Subcutaneous abdominal adipose tissue (tissue), 5 donors: ENCODE measurements around the gene STAG1.
"Not testable (repeated sequence)": the region's sequence is repeated elsewhere in the genome, so short reads cannot be mapped to it uniquely, and the experiment has no call there.

ENCODE experiments used
- H3K27ac ChIP-seq: one replicate; pipeline ENCODE4 v1.7.0; 2013; ENCODE audit warnings: low read depth, mild to moderate bottlenecking, inconsistent platforms, low read length, moderate library complexity
- H3K27me3 ChIP-seq, 5 donors: one replicate each; pipeline ENCODE4 v1.7.0; 2013; ENCODE audit warnings: low read length in 5 of 5, inconsistent platforms in 1 of 5; ENCODE audit not compliant: control insufficient read depth in 5 of 5, insufficient read depth in 4 of 5
- H3K36me3 ChIP-seq, 5 donors: one replicate each; pipeline ENCODE4 v1.7.0; 2013; ENCODE audit warnings: low read length in 5 of 5; ENCODE audit not compliant: control insufficient read depth in 5 of 5, insufficient read depth in 5 of 5
- H3K4me1 ChIP-seq, 5 donors: one replicate each; pipeline ENCODE4 v1.7.0; 2013; ENCODE audit warnings: low read length in 5 of 5, mild to moderate bottlenecking in 3 of 5, moderate library complexity in 1 of 5; ENCODE audit not compliant: control insufficient read depth in 5 of 5, insufficient read depth in 5 of 5
- H3K4me3 ChIP-seq, 5 donors: one replicate each; pipeline ENCODE4 v1.7.0; 2013; ENCODE audit warnings: low read length in 5 of 5, low read depth in 1 of 5
- H3K9ac ChIP-seq, 5 donors: one replicate each; pipeline ENCODE4 v1.7.0; 2013; ENCODE audit warnings: low read length in 5 of 5, mild to moderate bottlenecking in 4 of 5, moderate library complexity in 3 of 5
- H3K9me3 ChIP-seq, 5 donors: one replicate each; pipeline ENCODE4 v1.7.0; 2013; ENCODE audit warnings: low read length in 5 of 5; ENCODE audit not compliant: control insufficient read depth in 5 of 5
- donor health status: healthy.
- donor health status: healthy.
- donor health status: healthy.
- donor health status: healthy.
- donor health status: healthy.

The STAG1 gene

GRCh38 chr3:136685882-136686281 lies 66.3 kb downstream of the STAG1 start:
- H3K27ac ChIP-seq, result no peak overlapping the region
- H3K27me3 ChIP-seq, result no peaks in the 10 kb centered on the region
- H3K4me3 ChIP-seq, result no peak overlapping the region
- H3K36me3 ChIP-seq, result no peaks in the 10 kb centered on the region
- H3K9ac ChIP-seq, result no peak overlapping the region
- peaks cover 0 to 9% (median 4%) of the 10 kb centered on the region in 5 donors for H3K4me1 ChIP-seq
- H3K9me3 ChIP-seq, result peaks cover 0 to 4% (median 0%) of the 10 kb centered on the region in 5 donors

GRCh38 chr3:136682740-136683312 lies 69.4 kb downstream of the STAG1 start:
- Histone ChIP-seq H3K4me1 (peaks cover 0 to 5% (median 0%) of the 10 kb centered on the region in 5 donors), H3K27me3 (no peaks in the 10 kb centered on the region), H3K27ac (no peak overlapping the region), H3K9ac (no peak overlapping the region), H3K9me3 (peaks cover 0 to 4% (median 0%) of the 10 kb centered on the region in 5 donors), H3K4me3 (no peak overlapping the region), H3K36me3 (no peaks in the 10 kb centered on the region)

DNA sequence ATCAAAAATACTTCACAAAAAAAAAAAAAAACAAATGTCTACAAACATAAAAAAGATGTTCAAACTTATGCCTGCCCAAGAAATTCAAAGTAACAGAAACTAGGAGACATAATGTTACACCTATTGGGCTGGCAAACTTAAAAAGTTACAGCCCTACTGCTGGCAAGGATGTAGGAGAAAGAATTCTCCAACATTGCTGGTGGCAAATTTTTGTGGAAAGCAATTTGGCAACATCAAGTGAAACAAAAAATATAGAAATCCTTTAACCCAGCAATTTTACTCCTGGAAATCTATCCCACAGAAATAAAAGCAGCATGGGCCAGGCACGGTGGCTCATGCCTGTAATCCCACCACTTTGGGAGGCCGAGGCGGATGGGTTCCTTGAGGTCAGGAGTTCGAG lies 73.2 kb downstream of the STAG1 start:
- no peak overlapping the region for H3K4me3 ChIP-seq
- H3K9ac ChIP-seq, result no peak overlapping the region
- H3K27me3 ChIP-seq, result no peaks in the 10 kb centered on the region
- no peaks in the 10 kb centered on the region for H3K36me3 ChIP-seq
- H3K9me3 ChIP-seq, result peaks cover 0 to 4% (median 0%) of the 10 kb centered on the region in 5 donors
- H3K27ac ChIP-seq, result no peak overlapping the region
- peaks cover 0 to 18% (median 0%) of the 10 kb centered on the region in 5 donors for H3K4me1 ChIP-seq

DNA sequence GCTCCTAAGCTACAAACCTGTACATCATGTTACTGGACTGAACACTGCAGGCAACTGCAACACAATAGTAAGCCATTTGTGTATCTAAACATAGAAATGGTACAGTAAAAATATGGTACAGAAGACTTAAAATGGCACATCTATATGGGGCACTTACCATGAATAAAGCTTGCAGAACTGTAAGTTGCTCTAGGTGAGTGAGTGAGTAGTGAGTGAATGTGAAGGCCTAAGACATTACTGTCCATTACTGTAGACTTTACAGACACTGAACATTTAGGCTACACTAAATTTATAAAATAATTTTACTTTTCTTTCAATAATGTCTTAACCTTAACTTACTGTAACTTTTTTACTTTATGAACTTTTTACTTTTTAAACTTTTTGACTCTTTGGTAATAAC lies 76.2 kb downstream of the STAG1 start:
- Histone ChIP-seq H3K36me3 (peaks cover 0 to 4% (median 0%) of the 10 kb centered on the region in 5 donors), H3K4me1 (peaks cover 0 to 18% (median 0%) of the 10 kb centered on the region in 5 donors), H3K27me3 (no peaks in the 10 kb centered on the region), H3K9ac (no peak overlapping the region), H3K4me3 (no peak overlapping the region), H3K27ac (no peak overlapping the region), H3K9me3 (no peaks in the 10 kb centered on the region)

DNA sequence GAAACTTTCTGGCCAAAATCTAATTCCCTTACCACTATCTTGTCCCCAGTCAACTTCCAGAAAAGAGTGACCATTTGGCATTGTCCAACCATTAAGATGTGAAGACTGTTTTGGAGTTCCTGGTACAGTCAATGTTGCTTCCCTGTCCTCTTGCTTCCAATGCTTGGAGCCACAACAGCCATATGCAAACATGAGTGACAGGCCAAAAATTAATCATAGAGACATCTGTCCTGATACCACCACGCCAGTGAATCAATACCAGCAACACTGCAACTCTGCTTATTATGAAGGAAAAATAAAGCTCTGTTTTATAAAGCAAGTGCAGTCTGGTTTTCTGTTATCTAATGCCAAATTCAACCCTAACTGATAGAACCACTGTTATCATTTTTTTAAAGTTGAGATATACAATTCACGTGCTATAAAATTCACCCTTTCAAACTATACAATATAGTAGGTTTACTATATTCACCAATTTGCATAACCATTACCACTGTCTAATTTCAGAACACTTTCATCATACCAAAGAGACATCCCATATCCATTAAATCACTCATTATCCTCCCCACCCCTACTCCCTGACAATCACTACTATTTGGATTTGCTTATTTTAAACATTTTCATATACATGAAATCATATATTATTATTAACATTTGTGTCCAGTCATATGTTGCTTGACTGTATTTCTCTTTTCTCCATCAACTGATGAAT lies 76.9 kb downstream of the STAG1 start:
- Histone ChIP-seq H3K27ac (no peak overlapping the region), H3K27me3 (no peaks in the 10 kb centered on the region), H3K4me3 (no peak overlapping the region), H3K4me1 (peaks cover 0 to 18% (median 0%) of the 10 kb centered on the region in 5 donors), H3K9ac (no peak overlapping the region), H3K36me3 (peaks cover 0 to 4% (median 0%) of the 10 kb centered on the region in 5 donors), H3K9me3 (no peaks in the 10 kb centered on the region)

GRCh38 chr3:136672457-136672856 lies 79.7 kb downstream of the STAG1 start:
- H3K9ac ChIP-seq, result no peak overlapping the region
- no peaks in the 10 kb centered on the region for H3K27me3 ChIP-seq
- H3K36me3 ChIP-seq, result peaks cover 0 to 4% (median 0%) of the 10 kb centered on the region in 5 donors
- H3K4me3 ChIP-seq, result no peak overlapping the region
- H3K9me3 ChIP-seq, result no peaks in the 10 kb centered on the region
- H3K27ac ChIP-seq, result no peak overlapping the region
- H3K4me1 ChIP-seq, result peaks cover 0 to 12% (median 0%) of the 10 kb centered on the region in 5 donors

- H3K36me3 ChIP-seq, result peaks cover 0 to 4% (median 0%) of the 10 kb centered on the region in 5 donors
- no peak overlapping the region for H3K27ac ChIP-seq
- no peak overlapping the region for H3K9ac ChIP-seq
- H3K27me3 ChIP-seq, result no peaks in the 10 kb centered on the region
- H3K9me3 ChIP-seq, result no peaks in the 10 kb centered on the region
- peaks cover 0 to 8% (median 0%) of the 10 kb centered on the region in 5 donors for H3K4me1 ChIP-seq
- no peak overlapping the region for H3K4me3 ChIP-seq
Observed at GRCh38 chr3:136671921-136672320, 80.3 kb downstream of the STAG1 start.

GRCh38 chr3:136670166-136670565 lies 82.0 kb downstream of the STAG1 start:
- no peak overlapping the region for H3K4me3 ChIP-seq

GRCh38 chr3:136667081-136667480 lies 85.1 kb downstream of the STAG1 start:
- Histone ChIP-seq H3K4me3 (no peak overlapping the region), H3K4me1 (no peaks in the 10 kb centered on the region), H3K27ac (no peak overlapping the region), H3K36me3 (peaks cover 0 to 4% (median 0%) of the 10 kb centered on the region in 5 donors), H3K9me3 (no peaks in the 10 kb centered on the region), H3K9ac (no peak overlapping the region), H3K27me3 (no peaks in the 10 kb centered on the region)

More at GRCh38 chr3:136670166-136670565, 82.0 kb downstream of the STAG1 start:
- peaks cover 0 to 5% (median 0%) of the 10 kb centered on the region in 5 donors for H3K4me1 ChIP-seq
- no peak overlapping the region for H3K9ac ChIP-seq
- H3K36me3 ChIP-seq, result peaks cover 0 to 4% (median 0%) of the 10 kb centered on the region in 5 donors
- no peaks in the 10 kb centered on the region for H3K27me3 ChIP-seq
- no peaks in the 10 kb centered on the region for H3K9me3 ChIP-seq
- no peak overlapping the region for H3K27ac ChIP-seq

DNA sequence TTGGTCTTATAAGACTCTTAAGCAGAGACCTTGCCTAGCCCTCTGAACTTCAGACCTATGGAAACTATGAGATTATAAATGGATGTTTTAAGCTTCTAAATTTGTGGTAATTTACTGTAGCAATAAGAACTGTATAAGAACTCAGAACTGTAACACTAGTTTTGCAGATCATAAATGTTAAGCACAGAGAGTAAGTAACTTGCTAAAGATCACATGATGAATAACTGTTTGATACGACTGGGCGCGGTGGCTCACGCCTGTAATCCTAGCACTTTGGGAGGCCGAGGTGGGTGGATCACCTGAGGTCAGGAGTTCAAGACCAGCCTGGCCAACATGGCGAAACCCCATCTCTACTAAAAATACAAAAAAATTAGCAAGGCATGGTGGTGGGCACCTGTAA lies 85.9 kb downstream of the STAG1 start:
- not testable (repeated sequence) for H3K36me3 ChIP-seq, H3K27me3 ChIP-seq, H3K4me1 ChIP-seq, H3K9me3 ChIP-seq, H3K4me3 ChIP-seq, H3K27ac ChIP-seq, H3K9ac ChIP-seq
